Spinal cord (tissue), 10 donors: Measurements from ENCODE around the gene MON2. TPM values are rescaled to one million over a fixed set of nuclear protein-coding genes. Genes with fewer than 3 reads are reported as not detected.

Source experiments
- DNase-seq, 6 donors: peaks; one replicate each; pipeline versions ENCODE4 v3.0.0 to v3.0.0-alpha.2; 2013 to 2015; ENCODE audit warnings: low spot score in 6 of 6, low read depth in 4 of 6
- H3K27ac ChIP-seq: one replicate; pipeline ENCODE4 v1.5.1; 2013; ENCODE audit warnings: low read depth, low read length, control low read depth
- H3K27me3 ChIP-seq: one replicate; pipeline ENCODE4 v1.6.1; 2013; ENCODE audit warnings: low read length; ENCODE audit not compliant: control insufficient read depth, insufficient read depth
- H3K36me3 ChIP-seq: one replicate; pipeline ENCODE4 v1.6.1; 2013; ENCODE audit warnings: low read length; ENCODE audit not compliant: control insufficient read depth, insufficient read depth
- H3K4me1 ChIP-seq: one replicate; pipeline ENCODE4 v1.6.1; 2013; ENCODE audit warnings: low read length; ENCODE audit not compliant: control insufficient read depth, insufficient read depth
- H3K4me3 ChIP-seq: one replicate; pipeline ENCODE4 v1.5.1; 2013; ENCODE audit warnings: low read depth, low read length, control low read depth
- H3K9me3 ChIP-seq: one replicate; pipeline ENCODE4 v1.6.1; 2013; ENCODE audit warnings: low read length; ENCODE audit not compliant: control insufficient read depth, insufficient read depth
- WGBS: methylation state at CpG from one replicate; pipeline ENCODE4 v1.1.5; 2013; ENCODE audit warnings: missing lambda C conversion rate; ENCODE audit not compliant: insufficient coverage; 5-methylcytosine and 5-hydroxymethylcytosine counted together
- polyA plus RNA-seq, 2 donors: library from polyadenylated mRNA; unstranded; fragments of 120-200 nt; gene quantifications; one replicate each; pipeline ENCODE4 v1.2.1, GENCODE V29; 2013; ENCODE audit not compliant: insufficient read length in 2 of 2
- total RNA-seq, 2 donors: library from RNA; depleted of rRNA in 1 of 2; stranded (reverse); fragments of 120-200 nt in 1 of 2; fragments of >200 nt in 1 of 2; gene quantifications; one replicate each; pipeline versions ENCODE4 v1.2.3 to v1.2.4, GENCODE V29; 2013 to 2014
- donor health status: healthy.

MON2 gene
- total and polyA plus RNA-seq, 4 donors, result 42.9 to 130 (median 45.8) TPM

DNA sequence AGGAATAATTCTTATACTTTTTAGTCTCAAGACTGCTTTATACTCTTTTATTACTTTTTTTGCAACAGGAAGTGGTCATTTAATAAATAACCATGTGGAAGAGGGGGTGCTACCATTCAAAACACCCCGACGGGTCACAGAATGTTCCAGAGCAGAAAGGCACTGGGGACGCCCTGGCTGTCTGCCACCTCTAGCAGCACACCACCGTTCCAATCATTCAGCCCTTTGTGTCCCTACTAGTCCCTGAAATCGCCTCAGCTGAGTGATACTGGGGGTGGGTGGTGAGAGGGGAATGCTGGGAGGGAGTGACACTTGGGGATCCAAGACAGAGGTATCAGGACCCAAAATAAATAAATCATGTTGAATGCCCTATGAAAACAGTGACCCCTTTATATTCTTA lies 52.4 kb downstream of the MON2 start:
- H3K4me3 ChIP-seq, result no peak overlapping the region
- no peak overlapping the region for H3K27ac ChIP-seq
- WGBS, result no CpG with 5 or more reads among the region's 5 CpGs
- DNase-seq, result peak in 1 of 6 donors; percentile 15
- peaks cover 2% of the 10 kb centered on the region for H3K36me3 ChIP-seq
- H3K27me3 ChIP-seq, result no peaks in the 10 kb centered on the region
- H3K4me1 ChIP-seq, result no peaks in the 10 kb centered on the region
- no peaks in the 10 kb centered on the region for H3K9me3 ChIP-seq

DNA sequence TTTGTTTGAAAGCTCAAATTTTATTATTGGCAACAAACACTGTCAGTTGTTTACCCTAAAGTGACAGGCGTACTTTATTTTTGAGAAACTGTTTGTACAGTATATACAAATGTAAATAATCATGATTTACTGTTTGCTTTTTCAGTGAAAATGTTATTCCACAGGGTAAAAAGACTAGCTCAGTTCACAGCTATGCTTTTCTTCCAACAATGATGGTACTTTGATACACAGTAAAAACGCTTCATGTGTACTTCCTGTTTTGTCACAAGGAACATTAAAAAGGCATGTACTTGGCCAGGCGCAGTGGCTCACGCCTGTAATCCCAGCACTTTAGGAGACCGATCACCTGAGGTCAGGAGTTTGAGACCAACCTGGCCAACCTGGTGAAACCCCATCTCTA lies 53.7 kb downstream of the MON2 start:
- Histone ChIP-seq H3K4me3 (no peak overlapping the region), H3K27ac (no peak overlapping the region)

DNA sequence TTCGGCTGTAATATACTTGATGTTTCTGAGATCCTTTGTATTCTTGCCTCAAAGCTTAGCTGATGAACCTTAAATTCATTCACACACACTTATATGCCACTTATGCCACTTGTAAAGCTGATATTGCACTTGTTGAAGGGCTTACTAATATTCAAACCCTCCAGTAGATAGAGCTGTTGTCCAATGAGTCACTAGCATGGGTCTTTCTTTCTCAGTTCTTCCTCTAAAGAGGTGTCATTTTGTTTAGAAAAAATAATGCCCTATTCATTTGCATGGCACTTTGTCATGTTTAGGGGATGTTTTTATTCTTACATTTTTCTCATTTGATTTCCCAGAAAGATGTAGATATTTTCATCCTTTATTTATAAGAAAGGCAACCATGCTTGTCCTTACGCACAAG lies 56.4 kb downstream of the MON2 start:
- no peaks in the 10 kb centered on the region for H3K4me1 ChIP-seq
- no peak overlapping the region for H3K4me3 ChIP-seq
- peaks cover 2% of the 10 kb centered on the region for H3K36me3 ChIP-seq
- H3K9me3 ChIP-seq, result no peaks in the 10 kb centered on the region
- H3K27me3 ChIP-seq, result no peaks in the 10 kb centered on the region
- WGBS, result no CpG with 5 or more reads among the region's 2 CpGs
- no peak for DNase-seq
- no peak overlapping the region for H3K27ac ChIP-seq

More for the DNA sequence above, 53.7 kb downstream of the MON2 start:
- Histone ChIP-seq H3K36me3 (peaks cover 2% of the 10 kb centered on the region), H3K9me3 (no peaks in the 10 kb centered on the region), H3K27me3 (no peaks in the 10 kb centered on the region), H3K4me1 (no peaks in the 10 kb centered on the region)
- DNase-seq, result no peak
- WGBS, result 86% methylated on average over 2 of the region's 5 CpGs

DNA sequence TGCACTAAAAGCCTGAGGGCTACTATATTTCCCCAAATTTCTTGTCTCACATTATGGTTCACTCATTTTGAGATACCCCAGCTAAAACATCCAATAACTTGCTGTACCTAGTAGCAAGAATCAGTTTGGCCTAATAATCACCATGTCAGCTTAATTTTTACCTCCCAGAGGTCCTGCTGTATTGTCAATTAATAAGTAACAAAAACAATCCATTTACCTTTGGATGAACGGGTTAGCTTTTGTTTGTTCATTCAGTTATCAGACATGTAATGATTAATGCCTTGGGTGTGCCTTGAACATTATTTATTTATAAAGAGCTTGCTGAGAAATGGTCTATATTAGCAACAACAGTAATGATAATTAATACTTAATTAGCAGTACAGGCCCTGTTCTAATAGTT lies 57.0 kb downstream of the MON2 start:
- DNase-seq, result no peak
- H3K4me1 ChIP-seq, result no peaks in the 10 kb centered on the region
- WGBS, result no CpG with 5 or more reads among the region's 1 CpG
- peaks cover 2% of the 10 kb centered on the region for H3K36me3 ChIP-seq
- H3K27ac ChIP-seq, result no peak overlapping the region
- no peaks in the 10 kb centered on the region for H3K27me3 ChIP-seq
- no peaks in the 10 kb centered on the region for H3K9me3 ChIP-seq
- no peak overlapping the region for H3K4me3 ChIP-seq

DNA sequence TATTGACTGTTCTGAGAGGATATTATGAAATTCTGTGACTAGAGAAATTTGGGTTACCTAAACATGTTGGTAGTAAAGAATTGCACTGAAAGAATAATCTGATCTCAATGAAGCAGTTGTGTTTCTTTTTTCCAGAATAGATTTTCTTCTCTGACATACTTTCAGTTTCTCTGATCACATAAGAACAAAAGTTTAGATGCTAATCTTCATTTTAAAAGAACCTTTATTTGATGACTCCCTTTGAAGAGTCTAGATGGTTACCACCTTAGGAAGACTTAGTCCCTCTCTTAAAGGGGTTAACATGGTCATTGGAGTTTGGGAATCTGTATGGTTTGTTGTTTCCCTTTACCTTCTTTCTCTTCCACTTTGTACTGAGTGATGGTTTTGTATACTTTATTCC lies 58.6 kb downstream of the MON2 start:
- no peaks in the 10 kb centered on the region for H3K27me3 ChIP-seq
- no peaks in the 10 kb centered on the region for H3K36me3 ChIP-seq
- no peaks in the 10 kb centered on the region for H3K9me3 ChIP-seq
- no peak overlapping the region for H3K4me3 ChIP-seq
- no peak for DNase-seq
- no peaks in the 10 kb centered on the region for H3K4me1 ChIP-seq
- H3K27ac ChIP-seq, result no peak overlapping the region

DNA sequence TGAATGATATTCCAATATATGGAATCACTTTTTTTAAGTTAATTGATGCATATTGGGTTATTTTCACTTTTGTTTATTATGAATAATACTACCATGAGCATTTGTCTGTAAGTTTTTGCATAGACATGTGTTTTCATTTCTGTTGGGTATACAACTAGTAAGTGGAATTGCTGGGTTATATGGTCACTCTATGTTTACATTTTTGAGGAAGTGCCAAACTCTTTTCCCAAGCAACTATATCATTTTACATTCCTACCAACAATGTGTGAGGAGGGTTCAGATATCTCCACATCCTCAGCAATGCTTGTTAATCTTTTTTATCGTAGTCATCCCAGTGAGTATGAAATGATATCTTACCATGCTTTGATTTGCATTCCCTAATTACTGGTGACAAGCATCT lies 64.0 kb downstream of the MON2 start:
- Histone ChIP-seq H3K27ac (no peak overlapping the region), H3K9me3 (no peaks in the 10 kb centered on the region), H3K4me1 (no peaks in the 10 kb centered on the region), H3K4me3 (no peak overlapping the region), H3K27me3 (no peaks in the 10 kb centered on the region), H3K36me3 (no peaks in the 10 kb centered on the region)
- DNase-seq, result no peak
- whole genome bisulfite sequencing, result no CpG with 5 or more reads among the region's 1 CpG

DNA sequence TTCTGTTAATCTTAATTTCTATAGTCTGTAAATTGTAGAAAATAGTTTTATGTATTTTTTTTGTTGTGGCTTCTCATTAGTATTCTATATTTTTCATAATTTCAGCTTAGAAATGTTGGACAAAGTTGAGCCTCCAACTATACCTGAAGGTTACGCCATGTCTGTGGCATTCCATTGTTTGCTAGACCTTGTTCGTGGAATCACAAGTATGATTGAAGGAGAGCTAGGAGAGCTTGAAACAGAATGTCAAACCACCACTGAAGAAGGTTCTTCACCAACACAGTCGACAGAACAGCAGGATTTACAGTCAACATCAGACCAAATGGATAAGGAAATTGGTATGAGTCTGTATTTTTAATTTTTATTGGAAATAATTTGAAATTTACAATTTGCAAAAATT lies 65.7 kb downstream of the MON2 start:
- no peaks in the 10 kb centered on the region for H3K9me3 ChIP-seq
- H3K4me3 ChIP-seq, result no peak overlapping the region
- no peak overlapping the region for H3K27ac ChIP-seq
- DNase-seq, result no peak
- no peaks in the 10 kb centered on the region for H3K4me1 ChIP-seq
- H3K27me3 ChIP-seq, result no peaks in the 10 kb centered on the region
- WGBS, result no CpG with 5 or more reads among the region's 3 CpGs
- peaks cover 3% of the 10 kb centered on the region for H3K36me3 ChIP-seq

DNA sequence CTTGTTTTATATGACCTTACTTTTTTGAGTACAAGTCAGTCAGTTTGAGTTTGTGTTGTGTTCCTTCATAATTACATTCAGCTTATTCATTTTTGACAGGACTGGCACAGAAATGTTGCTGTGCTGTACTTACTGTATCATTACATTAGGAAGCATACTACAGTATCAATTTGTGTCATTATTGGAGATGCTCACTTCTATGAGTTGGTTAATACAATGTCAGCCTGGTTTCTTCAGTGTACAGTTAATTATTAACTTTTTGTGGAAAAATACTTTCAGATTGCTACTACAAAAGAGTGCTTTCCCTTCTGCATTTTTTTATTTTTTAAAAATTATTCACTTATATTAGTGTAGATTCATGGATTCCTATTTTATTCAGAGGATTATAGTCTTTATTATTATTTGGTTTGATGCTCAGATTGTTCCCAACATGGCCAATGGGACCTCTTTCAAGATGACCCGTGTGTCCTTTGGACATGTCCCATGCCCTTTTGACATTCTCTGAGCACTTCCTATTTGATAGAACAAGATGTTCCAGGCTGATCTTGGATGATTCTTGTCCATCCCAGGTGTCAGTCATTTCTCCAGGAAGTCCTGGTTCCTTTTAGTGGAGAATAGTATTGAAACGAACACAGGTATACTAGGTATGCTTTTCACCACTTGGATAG lies 66.6 kb downstream of the MON2 start:
- Histone ChIP-seq H3K9me3 (no peaks in the 10 kb centered on the region), H3K27ac (no peak overlapping the region), H3K4me1 (no peaks in the 10 kb centered on the region), H3K4me3 (no peak overlapping the region), H3K36me3 (peaks cover 3% of the 10 kb centered on the region), H3K27me3 (no peaks in the 10 kb centered on the region)
- DNase-seq, result no peak
- WGBS, result 100% methylated on average over 1 of the region's 2 CpGs

DNA sequence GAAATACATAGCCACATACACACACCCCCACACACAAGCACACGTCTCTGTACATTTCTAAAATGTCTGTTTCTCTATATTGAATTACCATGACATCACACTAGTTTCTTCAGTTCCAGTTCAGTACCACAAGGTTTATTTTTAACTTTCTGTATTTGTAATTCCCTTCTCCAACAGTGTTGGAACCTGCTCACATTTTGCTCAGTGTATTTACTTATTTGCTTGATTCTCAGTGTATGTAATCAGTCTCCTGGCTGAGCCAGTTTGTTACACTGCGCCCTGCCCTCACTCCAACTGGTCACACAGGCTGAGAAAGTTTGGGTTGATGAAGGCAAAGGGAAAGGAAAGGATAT lies 67.1 kb downstream of the MON2 start:
- WGBS, result 100% methylated on average over 2 of the region's 2 CpGs
- Histone ChIP-seq H3K27me3 (no peaks in the 10 kb centered on the region), H3K4me1 (no peaks in the 10 kb centered on the region), H3K9me3 (no peaks in the 10 kb centered on the region), H3K4me3 (no peak overlapping the region), H3K27ac (no peak overlapping the region), H3K36me3 (peaks cover 3% of the 10 kb centered on the region)
- no peak for DNase-seq

DNA sequence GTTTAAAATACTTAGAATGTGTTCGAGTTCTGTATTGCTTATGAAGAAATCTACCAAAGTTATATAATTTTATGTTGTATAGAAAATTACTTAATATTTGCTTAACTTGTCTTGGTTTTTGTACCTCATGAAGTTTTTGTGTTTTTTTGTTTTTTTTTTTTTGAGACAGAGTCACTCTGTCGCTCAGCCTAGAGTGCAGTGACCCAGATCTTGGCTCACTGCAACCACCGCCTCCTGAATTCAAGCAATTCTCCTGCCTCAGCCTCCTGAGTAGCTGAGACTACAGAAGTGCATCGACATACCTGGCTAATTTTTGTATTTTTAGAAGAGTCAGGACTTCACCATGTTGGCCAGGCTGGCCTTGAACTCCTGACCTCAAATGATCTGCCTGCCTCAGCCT lies 69.9 kb downstream of the MON2 start:
- H3K4me1 ChIP-seq, result no peaks in the 10 kb centered on the region

More for the DNA sequence above, 69.9 kb downstream of the MON2 start:
- no peak for DNase-seq
- Histone ChIP-seq H3K27me3 (no peaks in the 10 kb centered on the region), H3K9me3 (no peaks in the 10 kb centered on the region), H3K36me3 (peaks cover 13% of the 10 kb centered on the region), H3K4me3 (no peak overlapping the region), H3K27ac (no peak overlapping the region)
- WGBS, result 100% methylated on average over 1 of the region's 4 CpGs
